ENCODE data around the gene PYGM. TPM values are rescaled to one million over a fixed set of nuclear protein-coding genes. Genes with fewer than 3 reads are reported as not detected.

PYGM gene
- total RNA-seq, 1 donor from 2014 or later = 0.26 TPM

DNA sequence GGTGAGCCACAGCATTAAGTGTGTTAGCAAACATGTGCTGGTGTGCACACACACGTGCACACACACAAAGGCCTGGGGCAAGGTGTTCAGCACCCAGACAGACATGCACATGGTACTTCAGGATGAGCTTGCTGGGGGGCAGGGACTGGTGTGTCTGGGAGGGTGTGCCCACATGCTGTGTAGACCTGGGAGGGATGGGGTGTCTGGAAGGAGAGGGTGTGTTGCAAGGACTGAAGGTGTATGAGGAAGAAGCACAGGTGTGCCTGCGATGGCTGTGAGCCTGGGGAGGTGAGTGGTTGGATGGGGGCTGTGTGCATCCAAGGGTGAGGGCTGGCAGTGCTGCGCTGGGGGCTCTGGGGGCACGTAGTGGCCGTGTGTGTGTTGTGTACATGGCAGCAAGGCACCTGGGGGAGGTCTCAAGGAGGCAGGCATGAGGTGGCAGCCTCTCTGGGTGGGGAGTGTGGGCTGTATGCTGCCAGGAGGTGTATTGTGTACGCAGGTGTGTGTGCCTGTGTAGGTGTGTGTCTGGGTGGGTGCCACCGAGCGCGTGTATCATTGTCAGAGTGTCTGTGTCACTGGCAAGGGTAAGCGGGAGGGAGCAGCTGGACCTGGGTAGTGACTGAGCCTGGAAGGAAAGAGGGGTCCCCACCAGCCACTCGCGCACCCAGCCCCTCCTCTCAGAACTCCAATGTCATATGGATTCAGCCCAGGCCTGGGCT lies 39.0 kb downstream of the PYGM start:
- no peak overlapping the region for H3K4me3 ChIP-seq (ENCODE audit: low read depth, low read length)
- H3K27me3 ChIP-seq (ENCODE audit: control insufficient read depth, insufficient read depth, low read length) = peaks cover 25% of the 10 kb centered on the region
- DNase-seq (ENCODE audit: low read depth) (no peak), FAIRE-seq (peak; percentile 60)
- no peaks in the 10 kb centered on the region for H3K36me3 ChIP-seq (ENCODE audit: control insufficient read depth, insufficient read depth, low read length)
- TF ChIP-seq, protein P1, sequence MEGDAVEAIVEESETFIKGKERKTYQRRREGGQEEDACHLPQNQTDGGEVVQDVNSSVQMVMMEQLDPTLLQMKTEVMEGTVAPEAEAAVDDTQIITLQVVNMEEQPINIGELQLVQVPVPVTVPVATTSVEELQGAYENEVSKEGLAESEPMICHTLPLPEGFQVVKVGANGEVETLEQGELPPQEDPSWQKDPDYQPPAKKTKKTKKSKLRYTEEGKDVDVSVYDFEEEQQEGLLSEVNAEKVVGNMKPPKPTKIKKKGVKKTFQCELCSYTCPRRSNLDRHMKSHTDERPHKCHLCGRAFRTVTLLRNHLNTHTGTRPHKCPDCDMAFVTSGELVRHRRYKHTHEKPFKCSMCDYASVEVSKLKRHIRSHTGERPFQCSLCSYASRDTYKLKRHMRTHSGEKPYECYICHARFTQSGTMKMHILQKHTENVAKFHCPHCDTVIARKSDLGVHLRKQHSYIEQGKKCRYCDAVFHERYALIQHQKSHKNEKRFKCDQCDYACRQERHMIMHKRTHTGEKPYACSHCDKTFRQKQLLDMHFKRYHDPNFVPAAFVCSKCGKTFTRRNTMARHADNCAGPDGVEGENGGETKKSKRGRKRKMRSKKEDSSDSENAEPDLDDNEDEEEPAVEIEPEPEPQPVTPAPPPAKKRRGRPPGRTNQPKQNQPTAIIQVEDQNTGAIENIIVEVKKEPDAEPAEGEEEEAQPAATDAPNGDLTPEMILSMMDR (IDR thresholded peaks at IDR 0.05; ENCODE audit: insufficient read depth, low read length, severe bottlenecking) = no peak

DNA sequence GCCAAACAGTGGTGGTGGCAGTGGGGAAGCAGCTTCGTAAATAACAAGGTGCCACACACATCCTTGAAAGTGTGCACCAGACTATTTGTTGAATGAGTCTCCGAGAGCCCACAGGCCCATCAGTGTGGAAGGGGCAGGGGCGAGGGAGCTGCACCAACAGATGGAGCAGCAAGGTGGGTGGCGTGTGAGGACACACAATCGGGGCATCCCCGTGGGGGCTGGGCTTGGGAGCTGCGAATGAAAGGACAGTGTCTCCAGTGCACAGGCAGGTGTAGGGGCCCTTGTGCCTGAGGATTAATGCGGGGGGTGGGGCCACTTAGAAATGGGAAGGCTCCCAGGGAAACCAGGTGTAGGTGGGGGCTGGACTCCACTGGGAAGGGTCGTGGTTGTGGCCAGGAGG lies 39.6 kb downstream of the PYGM start:
- Histone ChIP-seq H3K27me3 (ENCODE audit: control insufficient read depth, insufficient read depth, low read length) (peaks cover 28% of the 10 kb centered on the region), H3K36me3 (ENCODE audit: control insufficient read depth, insufficient read depth, low read length) (no peaks in the 10 kb centered on the region), H3K4me3 (ENCODE audit: low read depth, low read length) (no peak overlapping the region)
- DNase-seq (ENCODE audit: low read depth) = no peak
- FAIRE-seq = no peak
- TF ChIP-seq, protein P1 (IDR thresholded peaks at IDR 0.05; ENCODE audit: insufficient read depth, low read length, severe bottlenecking) = no peak

DNA sequence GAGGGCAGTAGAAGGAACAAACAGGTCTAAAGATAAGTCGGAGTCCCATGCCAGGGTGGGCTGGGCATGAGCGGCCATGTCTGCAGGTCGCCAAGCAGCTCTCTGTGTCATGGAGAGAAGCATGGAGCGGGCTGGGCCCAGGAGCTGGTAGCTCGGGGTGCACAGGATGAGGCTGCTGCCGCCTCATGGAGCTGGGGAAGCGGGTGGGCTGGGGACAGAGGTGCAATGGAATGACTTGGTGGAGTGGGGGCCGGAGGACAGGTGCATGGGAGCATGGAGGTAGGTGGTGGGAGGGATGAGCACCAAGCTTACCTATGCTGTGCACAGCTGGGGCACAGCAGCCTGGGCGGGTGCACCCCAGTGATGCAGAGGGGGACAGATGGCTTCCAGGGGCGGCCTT lies 40.4 kb downstream of the PYGM start:
- FAIRE-seq = no peak
- Histone ChIP-seq H3K36me3 (ENCODE audit: control insufficient read depth, insufficient read depth, low read length) (no peaks in the 10 kb centered on the region), H3K4me3 (ENCODE audit: low read depth, low read length) (no peak overlapping the region), H3K27me3 (ENCODE audit: control insufficient read depth, insufficient read depth, low read length) (peaks cover 32% of the 10 kb centered on the region)
- no peak for DNase-seq (ENCODE audit: low read depth)
- TF ChIP-seq, protein P1 (IDR thresholded peaks at IDR 0.05; ENCODE audit: insufficient read depth, low read length, severe bottlenecking) = no peak

DNA sequence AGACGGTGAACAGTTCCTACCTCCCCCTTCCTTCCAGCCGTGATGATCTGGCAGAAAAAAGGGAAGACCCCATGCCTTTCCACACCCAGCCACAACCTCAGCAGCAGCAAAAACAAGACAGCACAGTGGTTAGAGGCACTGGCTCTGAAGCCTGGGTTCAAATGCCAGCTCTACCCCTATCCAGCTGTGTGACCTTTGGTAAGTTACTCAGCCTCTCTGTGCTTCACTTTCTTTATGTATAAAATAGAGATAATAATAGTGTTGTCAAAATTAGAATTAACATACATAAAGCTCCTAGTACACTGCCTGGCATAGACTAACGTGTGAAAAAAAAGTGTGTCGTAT lies 41.0 kb downstream of the PYGM start:
- TF ChIP-seq, protein P1 (IDR thresholded peaks at IDR 0.05; ENCODE audit: insufficient read depth, low read length, severe bottlenecking) = no peak
- Histone ChIP-seq H3K27me3 (ENCODE audit: control insufficient read depth, insufficient read depth, low read length) (peaks cover 38% of the 10 kb centered on the region), H3K4me3 (ENCODE audit: low read depth, low read length) (no peak overlapping the region), H3K36me3 (ENCODE audit: control insufficient read depth, insufficient read depth, low read length) (no peaks in the 10 kb centered on the region)
- FAIRE-seq = no peak
- DNase-seq (ENCODE audit: low read depth) = no peak

DNA sequence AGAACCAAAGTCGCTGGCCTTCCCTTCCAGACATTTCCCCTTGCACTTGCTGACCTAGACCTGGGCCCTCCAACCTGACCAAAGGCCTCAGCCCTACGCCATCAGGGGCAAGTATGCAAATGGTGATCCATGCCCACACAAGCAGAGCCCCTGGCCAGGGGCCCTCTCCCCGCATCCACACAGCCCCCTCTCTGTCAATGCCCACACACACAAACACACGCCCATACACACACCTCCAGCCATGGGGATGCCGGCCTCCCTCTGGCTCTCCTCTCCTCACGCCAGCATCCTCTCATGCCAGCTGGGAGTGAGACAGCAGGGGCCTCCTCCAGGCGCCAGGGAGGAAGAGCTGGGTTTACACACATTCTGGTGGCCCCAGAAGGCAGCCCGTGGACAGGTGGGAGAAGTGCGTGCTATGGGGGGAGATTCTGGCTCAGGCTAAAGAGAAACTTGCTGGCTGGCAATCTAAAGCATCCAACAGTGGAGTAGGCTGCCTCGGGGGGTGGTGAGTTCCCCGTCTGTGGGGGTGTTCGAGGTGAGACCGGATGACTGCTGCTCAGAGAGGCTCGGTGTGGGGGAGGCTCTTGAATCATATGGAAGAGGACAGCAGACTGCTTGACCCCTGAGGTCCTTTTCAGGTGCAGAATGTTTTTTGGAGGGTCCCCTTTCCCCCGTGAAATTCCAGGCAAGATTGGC lies 41.5 kb downstream of the PYGM start:
- Histone ChIP-seq H3K36me3 (ENCODE audit: control insufficient read depth, insufficient read depth, low read length) (no peaks in the 10 kb centered on the region), H3K4me3 (ENCODE audit: low read depth, low read length) (no peak overlapping the region), H3K27me3 (ENCODE audit: control insufficient read depth, insufficient read depth, low read length) (peaks cover 39% of the 10 kb centered on the region)
- FAIRE-seq = no peak
- DNase-seq (ENCODE audit: low read depth) = no peak
- TF ChIP-seq, protein P1 (IDR thresholded peaks at IDR 0.05; ENCODE audit: insufficient read depth, low read length, severe bottlenecking) = no peak
